ENCODE data around the gene KDM2A.

The KDM2A gene

DNA sequence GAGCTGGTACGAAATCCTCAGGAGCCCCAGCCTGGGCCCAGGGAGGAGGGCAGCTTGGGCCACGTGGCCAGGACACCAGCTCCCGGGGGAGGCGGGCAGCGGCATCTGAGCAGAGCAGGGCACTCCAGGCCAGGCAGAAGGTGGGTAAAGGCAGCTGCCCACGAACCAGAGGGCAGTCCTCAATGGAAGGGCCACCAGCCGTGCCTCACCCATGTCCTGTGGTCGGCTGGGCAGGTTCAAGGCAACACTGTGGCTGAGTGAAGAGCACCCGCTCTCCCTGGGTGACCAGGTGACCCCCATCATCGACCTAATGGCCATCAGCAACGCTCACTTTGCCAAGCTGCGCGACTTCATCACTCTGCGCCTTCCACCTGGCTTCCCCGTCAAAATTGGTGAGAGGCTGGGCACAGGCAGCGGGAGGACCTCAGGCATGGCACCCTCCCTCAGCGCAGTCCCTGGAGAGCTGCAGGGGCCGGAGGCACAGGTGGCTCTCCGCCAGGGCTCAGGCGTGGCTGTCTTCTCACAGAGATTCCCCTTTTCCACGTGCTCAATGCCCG lies 181.8 kb downstream of the KDM2A start:
- WGBS, 2 experiments (ENCODE audit: insufficient coverage in 2 of 2), result 94 to 95% methylated on average over 19 to 22 of the region's 22 CpGs
- Histone ChIP-seq H3K4me1 (ENCODE audit: control insufficient read depth, insufficient read depth, low read length, poor library complexity, severe bottlenecking) (peaks cover 20% of the 10 kb centered on the region), H3K36me3 (ENCODE audit: control insufficient read depth, insufficient read depth, low read length) (peaks cover 58% of the 10 kb centered on the region)

DNA sequence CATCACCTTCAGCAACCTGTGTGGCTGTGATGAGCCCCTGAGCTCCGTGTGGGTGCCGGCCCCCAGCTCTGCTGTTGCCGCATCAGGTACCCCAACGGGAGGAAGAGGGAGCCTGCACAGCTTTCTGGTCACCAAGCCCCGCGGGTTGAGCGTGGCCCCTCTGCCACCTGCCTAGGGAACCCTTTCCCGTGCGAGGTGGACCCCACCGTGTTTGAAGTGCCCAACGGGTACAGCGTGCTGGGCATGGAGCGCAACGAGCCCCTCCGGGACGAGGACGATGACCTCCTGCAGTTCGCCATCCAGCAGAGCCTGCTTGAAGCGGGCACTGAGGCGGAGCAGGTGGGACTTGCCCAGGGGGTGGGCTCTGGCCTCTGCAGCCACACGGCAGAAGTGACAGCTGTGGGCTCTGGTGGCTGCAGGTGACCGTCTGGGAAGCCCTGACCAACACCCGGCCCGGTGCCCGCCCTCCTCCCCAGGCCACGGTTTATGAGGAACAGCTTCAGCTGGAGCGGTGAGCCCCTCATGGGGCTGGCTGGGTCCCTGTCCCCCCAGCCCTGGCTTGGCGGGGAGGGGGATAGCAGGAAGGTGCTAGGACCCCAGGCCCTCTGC lies 182.4 kb downstream of the KDM2A start:
- Histone ChIP-seq H3K4me1 (ENCODE audit: control insufficient read depth, insufficient read depth, low read length, poor library complexity, severe bottlenecking) (peaks cover 20% of the 10 kb centered on the region), H3K27ac (ENCODE audit: low read depth, low read length, severe bottlenecking) (no peak overlapping the region), H3K4me3 (ENCODE audit: extremely low read depth, insufficient read depth, low read length, poor library complexity, severe bottlenecking) (no peak overlapping the region), H3K9me3 (ENCODE audit: control insufficient read depth, low read length) (no peaks in the 10 kb centered on the region), H3K36me3 (ENCODE audit: control insufficient read depth, insufficient read depth, low read length) (peaks cover 52% of the 10 kb centered on the region)
- WGBS, 2 experiments (ENCODE audit: insufficient coverage in 2 of 2), result 92 to 93% methylated on average over 26 to 27 of the region's 28 CpGs

More for the DNA sequence above, 181.8 kb downstream of the KDM2A start:
- no peak overlapping the region for H3K4me3 ChIP-seq (ENCODE audit: extremely low read depth, insufficient read depth, low read length, poor library complexity, severe bottlenecking)
- H3K9me3 ChIP-seq (ENCODE audit: control insufficient read depth, low read length), result peaks cover 4% of the 10 kb centered on the region
- no peak overlapping the region for H3K27ac ChIP-seq (ENCODE audit: low read depth, low read length, severe bottlenecking)

DNA sequence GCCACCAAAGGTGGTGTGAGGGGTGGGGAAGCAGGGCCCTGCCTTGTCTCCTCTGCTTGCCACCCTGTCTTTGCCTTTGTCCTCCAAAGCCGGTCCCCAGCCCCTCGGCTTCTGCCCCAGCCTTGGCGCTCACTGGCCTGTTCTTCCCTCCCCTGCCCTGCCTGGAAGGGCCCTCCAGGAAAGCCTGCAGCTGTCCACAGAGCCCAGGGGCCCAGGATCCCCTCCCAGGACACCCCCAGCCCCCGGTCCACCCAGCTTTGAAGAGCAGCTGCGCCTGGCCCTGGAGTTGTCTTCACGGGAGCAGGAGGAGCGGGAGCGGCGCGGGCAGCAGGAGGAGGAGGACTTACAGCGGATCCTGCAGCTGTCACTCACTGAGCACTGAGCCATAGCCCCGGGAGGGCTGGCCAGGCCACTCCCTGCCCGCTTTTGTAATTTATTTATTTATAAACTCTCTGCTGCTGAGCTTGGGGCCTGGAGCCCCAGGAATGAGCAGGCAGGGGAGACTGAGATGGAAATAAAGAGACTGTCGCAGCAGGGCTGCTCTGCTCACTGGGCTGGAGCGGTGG lies 183.0 kb downstream of the KDM2A start:
- peak overlapping the region; percentile 16 for H3K27ac ChIP-seq (ENCODE audit: low read depth, low read length, severe bottlenecking)
- 33 to 36% methylated on average over 10 to 12 of the region's 15 CpGs for WGBS, 2 experiments (ENCODE audit: insufficient coverage in 2 of 2)
- H3K36me3 ChIP-seq (ENCODE audit: control insufficient read depth, insufficient read depth, low read length), result peaks cover 46% of the 10 kb centered on the region
- peak overlapping the region; percentile 60 for H3K4me3 ChIP-seq (ENCODE audit: extremely low read depth, insufficient read depth, low read length, poor library complexity, severe bottlenecking)
- H3K4me1 ChIP-seq (ENCODE audit: control insufficient read depth, insufficient read depth, low read length, poor library complexity, severe bottlenecking), result peaks cover 20% of the 10 kb centered on the region
- no peaks in the 10 kb centered on the region for H3K9me3 ChIP-seq (ENCODE audit: control insufficient read depth, low read length)

DNA sequence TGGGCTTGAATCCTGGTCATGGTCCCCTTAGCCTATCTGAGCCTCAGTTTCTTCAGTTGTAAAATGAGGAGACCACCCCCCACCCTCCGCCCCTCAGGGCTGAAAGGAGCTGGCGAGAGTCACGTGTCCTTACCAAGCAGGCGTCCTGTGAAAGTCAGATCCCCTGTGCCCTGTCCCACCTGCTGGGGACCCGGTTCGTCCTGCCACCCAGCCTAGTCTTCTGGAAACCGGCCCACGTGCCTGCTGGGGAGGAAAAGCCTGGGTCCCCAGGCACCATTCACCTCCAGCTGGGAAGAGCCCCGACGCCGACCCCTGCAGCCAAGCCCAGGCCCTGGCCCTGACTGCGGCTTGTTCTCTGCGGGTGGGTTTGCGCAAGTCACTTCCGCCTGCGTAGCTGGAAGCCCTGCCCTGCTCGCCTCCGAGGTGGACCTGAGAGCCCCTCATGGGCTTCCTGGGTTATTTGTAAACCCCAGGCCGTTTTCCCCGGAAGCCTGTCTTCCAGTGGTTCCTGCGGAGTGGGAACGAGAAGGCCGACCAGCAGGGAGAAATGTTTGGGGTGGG lies 183.6 kb downstream of the KDM2A start:
- Histone ChIP-seq H3K4me1 (ENCODE audit: control insufficient read depth, insufficient read depth, low read length, poor library complexity, severe bottlenecking) (peaks cover 20% of the 10 kb centered on the region), H3K4me3 (ENCODE audit: extremely low read depth, insufficient read depth, low read length, poor library complexity, severe bottlenecking) (peak overlapping the region; percentile 60), H3K9me3 (ENCODE audit: control insufficient read depth, low read length) (no peaks in the 10 kb centered on the region), H3K27ac (ENCODE audit: low read depth, low read length, severe bottlenecking) (peak overlapping the region; percentile 23), H3K36me3 (ENCODE audit: control insufficient read depth, insufficient read depth, low read length) (peaks cover 43% of the 10 kb centered on the region)
- WGBS, 2 experiments (ENCODE audit: insufficient coverage in 2 of 2), result 21 to 24% methylated on average over 18 to 20 of the region's 23 CpGs

DNA sequence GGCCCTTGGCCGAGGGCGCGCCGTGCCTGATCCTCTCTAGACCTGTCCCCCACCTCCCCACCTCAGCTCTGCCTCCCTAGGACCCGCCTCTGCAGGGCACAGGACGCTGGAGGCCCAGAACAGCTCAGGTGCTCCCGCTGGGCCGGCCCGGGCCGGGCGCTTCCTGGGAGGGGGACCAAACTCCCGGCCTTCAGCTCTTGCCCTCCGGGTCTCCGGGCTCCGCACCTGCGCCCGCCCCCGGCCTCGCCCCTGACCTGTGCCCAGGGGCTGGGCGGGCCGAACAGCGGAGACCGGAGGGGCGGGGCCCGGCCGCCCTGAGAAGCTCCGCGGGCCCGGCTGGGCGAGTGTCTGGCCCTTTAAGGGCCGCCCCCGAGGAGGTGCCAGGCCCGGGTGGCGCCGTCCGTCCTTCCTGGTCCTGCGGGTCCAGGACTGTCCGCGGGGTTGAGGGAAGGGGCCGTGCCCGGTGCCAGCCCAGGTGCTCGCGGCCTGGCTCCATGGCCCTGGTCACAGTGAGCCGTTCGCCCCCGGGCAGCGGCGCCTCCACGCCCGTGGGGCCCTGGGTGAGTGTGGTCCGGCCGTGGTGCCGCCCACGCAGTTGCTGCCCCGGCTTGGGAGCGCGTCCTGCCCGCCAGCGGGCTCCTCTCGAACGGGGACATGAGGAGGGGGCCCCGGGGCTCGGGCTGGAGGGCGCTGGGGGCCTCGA lies 184.2 kb downstream of the KDM2A start, which contains the start of gene SSH3:
SSH3 (plus strand) TSS at position 399 of the 703 bp plus-strand sequence; CDS start at position 495, 96 bp downstream.
- Histone ChIP-seq H3K36me3 (ENCODE audit: control insufficient read depth, insufficient read depth, low read length) (peaks cover 41% of the 10 kb centered on the region), H3K4me1 (ENCODE audit: control insufficient read depth, insufficient read depth, low read length, poor library complexity, severe bottlenecking) (peaks cover 20% of the 10 kb centered on the region), H3K27ac (ENCODE audit: low read depth, low read length, severe bottlenecking) (peak within 1 kb of the TSS; percentile 23), H3K9me3 (ENCODE audit: control insufficient read depth, low read length) (no peaks in the 10 kb centered on the region), H3K4me3 (ENCODE audit: extremely low read depth, insufficient read depth, low read length, poor library complexity, severe bottlenecking) (peak within 1 kb of the TSS; percentile 60)
- 0 to 1% methylated on average over 52 to 54 of the region's 65 CpGs for WGBS, 2 experiments (ENCODE audit: insufficient coverage in 2 of 2)

DNA sequence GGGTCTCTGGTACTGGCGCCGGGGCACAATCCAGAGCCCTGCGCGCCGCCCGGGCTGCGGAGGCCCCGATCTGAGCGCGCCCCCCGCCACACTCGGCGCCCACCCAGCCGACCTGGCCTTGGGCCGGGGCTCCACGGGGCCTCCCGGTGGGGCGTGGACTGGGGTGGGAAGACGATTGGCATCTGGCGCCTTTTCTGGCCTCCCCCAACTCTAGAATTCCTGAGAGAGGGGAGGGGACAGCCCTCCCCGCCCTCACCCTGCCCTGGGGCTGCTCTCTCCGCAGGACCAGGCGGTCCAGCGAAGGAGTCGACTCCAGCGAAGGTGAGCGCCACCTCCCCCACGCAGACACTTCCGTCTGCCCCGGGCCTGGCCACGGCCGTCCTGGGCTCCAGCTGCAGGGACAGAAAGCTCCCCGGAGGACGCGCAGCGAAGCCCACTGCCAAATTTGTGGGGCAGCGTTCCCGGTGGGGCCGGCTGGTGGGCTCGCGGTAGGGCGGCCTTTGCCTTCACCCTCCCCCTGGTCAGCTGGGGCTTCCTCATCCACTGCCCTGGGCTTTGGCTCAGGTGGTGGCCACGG lies 184.9 kb downstream of the KDM2A start:
- peaks cover 20% of the 10 kb centered on the region for H3K4me1 ChIP-seq (ENCODE audit: control insufficient read depth, insufficient read depth, low read length, poor library complexity, severe bottlenecking)
- WGBS, 2 experiments (ENCODE audit: insufficient coverage in 2 of 2), result 5 to 6% methylated on average over 24 to 38 of the region's 43 CpGs
- H3K36me3 ChIP-seq (ENCODE audit: control insufficient read depth, insufficient read depth, low read length), result peaks cover 34% of the 10 kb centered on the region
- no peak overlapping the region for H3K27ac ChIP-seq (ENCODE audit: low read depth, low read length, severe bottlenecking)
- peak overlapping the region; percentile 60 for H3K4me3 ChIP-seq (ENCODE audit: extremely low read depth, insufficient read depth, low read length, poor library complexity, severe bottlenecking)
- H3K9me3 ChIP-seq (ENCODE audit: control insufficient read depth, low read length), result no peaks in the 10 kb centered on the region

DNA sequence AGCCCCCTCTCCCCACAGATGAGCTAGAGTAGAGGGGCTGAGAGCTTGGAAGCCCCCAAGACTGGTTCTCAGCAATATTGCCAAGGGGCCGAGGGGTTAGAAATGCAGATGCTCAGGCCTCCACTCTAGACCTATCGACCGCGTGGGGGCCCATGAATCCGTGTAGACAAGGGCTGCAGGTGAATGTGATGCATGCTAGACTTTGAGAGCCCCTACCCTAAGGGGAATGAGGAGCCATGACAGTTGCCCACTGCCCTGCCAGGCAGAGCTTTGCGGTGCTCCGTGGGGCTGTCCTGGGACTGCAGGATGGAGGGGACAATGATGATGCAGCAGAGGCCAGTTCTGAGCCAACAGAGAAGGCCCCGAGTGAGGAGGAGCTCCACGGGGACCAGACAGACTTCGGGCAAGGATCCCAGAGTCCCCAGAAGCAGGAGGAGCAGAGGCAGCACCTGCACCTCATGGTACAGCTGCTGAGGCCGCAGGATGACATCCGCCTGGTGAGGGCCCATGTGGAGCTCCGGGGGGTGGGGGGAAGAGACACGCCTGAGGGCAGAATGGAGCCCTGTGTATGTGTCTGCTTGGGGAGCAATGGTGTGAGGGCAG lies 185.5 kb downstream of the KDM2A start:
- H3K4me1 ChIP-seq (ENCODE audit: control insufficient read depth, insufficient read depth, low read length, poor library complexity, severe bottlenecking), result peaks cover 20% of the 10 kb centered on the region
- H3K27ac ChIP-seq (ENCODE audit: low read depth, low read length, severe bottlenecking), result no peak overlapping the region
- H3K4me3 ChIP-seq (ENCODE audit: extremely low read depth, insufficient read depth, low read length, poor library complexity, severe bottlenecking), result peak overlapping the region; percentile 60
- H3K36me3 ChIP-seq (ENCODE audit: control insufficient read depth, insufficient read depth, low read length), result peaks cover 28% of the 10 kb centered on the region
- H3K9me3 ChIP-seq (ENCODE audit: control insufficient read depth, low read length), result no peaks in the 10 kb centered on the region
- 85 to 88% methylated on average over 13 to 14 of the region's 14 CpGs for WGBS, 2 experiments (ENCODE audit: insufficient coverage in 2 of 2)

DNA sequence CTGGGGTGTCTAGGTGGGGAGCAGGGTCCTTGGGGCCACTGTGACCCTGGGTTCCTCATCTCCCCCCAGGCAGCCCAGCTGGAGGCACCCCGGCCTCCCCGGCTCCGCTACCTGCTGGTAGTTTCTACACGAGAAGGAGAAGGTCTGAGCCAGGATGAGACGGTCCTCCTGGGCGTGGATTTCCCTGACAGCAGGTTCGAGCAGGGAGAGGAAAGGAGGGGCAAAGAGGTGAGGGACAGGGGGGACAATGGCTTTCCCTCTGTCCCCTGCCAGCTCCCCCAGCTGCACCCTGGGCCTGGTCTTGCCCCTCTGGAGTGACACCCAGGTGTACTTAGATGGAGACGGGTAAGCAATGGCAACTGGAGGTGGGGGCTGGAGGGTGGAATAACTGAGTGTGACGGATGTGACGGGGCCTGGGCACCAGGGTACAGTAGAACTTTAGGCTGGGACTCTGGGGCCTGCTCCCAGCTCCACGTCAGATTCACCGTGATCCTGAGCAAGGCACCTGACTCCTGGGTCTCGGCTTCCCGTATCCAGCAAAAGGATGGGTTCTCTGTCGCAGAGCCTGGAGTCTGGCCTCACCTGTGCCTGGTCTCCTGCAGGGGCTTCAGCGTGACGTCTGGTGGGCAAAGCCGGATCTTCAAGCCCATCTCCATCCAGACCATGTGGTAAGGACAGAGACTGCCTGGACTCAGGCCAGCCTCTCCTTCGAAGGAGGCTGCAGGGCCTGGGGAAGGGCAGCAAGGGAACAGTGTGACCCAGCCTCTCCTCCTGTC lies 187.9 kb downstream of the KDM2A start:
- 94 to 95% methylated on average over 18 to 19 of the region's 19 CpGs for WGBS, 2 experiments (ENCODE audit: insufficient coverage in 2 of 2)
- H3K27ac ChIP-seq (ENCODE audit: low read depth, low read length, severe bottlenecking), result no peak overlapping the region
- peaks cover 10% of the 10 kb centered on the region for H3K36me3 ChIP-seq (ENCODE audit: control insufficient read depth, insufficient read depth, low read length)
- no peaks in the 10 kb centered on the region for H3K9me3 ChIP-seq (ENCODE audit: control insufficient read depth, low read length)
- peaks cover 14% of the 10 kb centered on the region for H3K4me1 ChIP-seq (ENCODE audit: control insufficient read depth, insufficient read depth, low read length, poor library complexity, severe bottlenecking)
- no peak overlapping the region for H3K4me3 ChIP-seq (ENCODE audit: extremely low read depth, insufficient read depth, low read length, poor library complexity, severe bottlenecking)

DNA sequence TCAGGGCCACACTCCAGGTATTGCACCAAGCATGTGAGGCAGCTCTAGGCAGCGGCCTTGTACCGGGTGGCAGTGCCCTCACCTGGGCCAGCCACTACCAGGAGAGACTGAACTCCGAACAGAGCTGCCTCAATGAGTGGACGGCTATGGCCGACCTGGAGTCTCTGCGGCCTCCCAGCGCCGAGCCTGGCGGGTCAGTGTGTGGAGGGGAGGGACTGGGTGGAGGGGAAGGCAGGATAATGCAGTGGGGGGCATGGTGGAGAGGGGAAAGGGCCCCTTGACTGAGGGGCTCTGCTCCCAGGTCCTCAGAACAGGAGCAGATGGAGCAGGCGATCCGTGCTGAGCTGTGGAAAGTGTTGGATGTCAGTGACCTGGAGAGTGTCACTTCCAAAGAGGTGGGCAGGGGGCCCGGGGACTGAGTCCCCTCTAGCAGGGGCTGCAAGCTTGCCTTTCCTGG lies 188.5 kb downstream of the KDM2A start:
- H3K4me1 ChIP-seq (ENCODE audit: control insufficient read depth, insufficient read depth, low read length, poor library complexity, severe bottlenecking), result peaks cover 8% of the 10 kb centered on the region
- no peak overlapping the region for H3K4me3 ChIP-seq (ENCODE audit: extremely low read depth, insufficient read depth, low read length, poor library complexity, severe bottlenecking)
- whole genome bisulfite sequencing, 2 experiments (ENCODE audit: insufficient coverage in 2 of 2), result 93 to 97% methylated on average over 9 to 12 of the region's 12 CpGs
- H3K9me3 ChIP-seq (ENCODE audit: control insufficient read depth, low read length), result no peaks in the 10 kb centered on the region
- peaks cover 4% of the 10 kb centered on the region for H3K36me3 ChIP-seq (ENCODE audit: control insufficient read depth, insufficient read depth, low read length)
- no peak overlapping the region for H3K27ac ChIP-seq (ENCODE audit: low read depth, low read length, severe bottlenecking)

Data from mesodermal cell (in vitro differentiated cells).